ENCODE measurements around the gene MXD1. TPM values are rescaled to one million over a fixed set of nuclear protein-coding genes. Genes with fewer than 3 reads are reported as not detected.

The MXD1 gene
- total RNA-seq, 1 donor from 2014 or later, result 3.9 TPM

GRCh38 chr2:69944756-69945155 is 29.8 kb downstream of the MXD1 start:
- H3K4me2 ChIP-seq, result no peak overlapping the region
- Mint-ChIP-seq H3K27ac (no peak overlapping the region), H3K27me3 (ENCODE audit: insufficient read depth, low read depth) (peaks cover 2% of the 10 kb centered on the region), H3K9me3 (no peaks in the 10 kb centered on the region), H3K4me1 (peaks cover 17% of the 10 kb centered on the region), H3K4me3 (no peak overlapping the region), H3K36me3 (no peaks in the 10 kb centered on the region)
- peaks cover 31% of the 10 kb centered on the region for H3K4me1 ChIP-seq
- H3F3A ChIP-seq (ENCODE audit: low read depth), result peaks cover 4% of the 10 kb centered on the region
- H3K79me2 ChIP-seq (ENCODE audit: low read depth), result no peaks in the 10 kb centered on the region
- no peak for TF ChIP-seq CTCF (IDR thresholded peaks at IDR 0.05)
- no peak for TF ChIP-seq EZH2 (IDR thresholded peaks at IDR 0.05)
- TF ChIP-seq EZH2phosphoT487 (IDR thresholded peaks at IDR 0.05), result no peak
- no peak overlapping the region for H3K27ac ChIP-seq
- H3K9ac ChIP-seq, result no peak overlapping the region
- H3K36me3 ChIP-seq, result no peaks in the 10 kb centered on the region
- no peak for DNase-seq (ENCODE audit: low spot score)
- H3K9me3 ChIP-seq (ENCODE audit: low read depth), result no peaks in the 10 kb centered on the region
- H3K4me3 ChIP-seq, result no peak overlapping the region
- no peak overlapping the region for H2AFZ ChIP-seq (replicated peaks)
- H3K27me3 ChIP-seq, result no peaks in the 10 kb centered on the region
- no peaks in the 10 kb centered on the region for H4K20me1 ChIP-seq (ENCODE audit: low read depth)

- H3K9me3 Mint-ChIP-seq, result no peaks in the 10 kb centered on the region
Measured at GRCh38 chr2:69945441-69945840, 30.5 kb downstream of the MXD1 start.

GRCh38 chr2:69945941-69946340 is 31.0 kb downstream of the MXD1 start:
- Histone ChIP-seq H3K36me3 (no peaks in the 10 kb centered on the region), H3K27ac (no peak overlapping the region), H2AFZ (replicated peaks) (no peak overlapping the region), H3F3A (ENCODE audit: low read depth) (peaks cover 4% of the 10 kb centered on the region), H4K20me1 (ENCODE audit: low read depth) (no peaks in the 10 kb centered on the region), H3K4me3 (no peak overlapping the region), H3K79me2 (ENCODE audit: low read depth) (no peaks in the 10 kb centered on the region), H3K4me1 (peaks cover 19% of the 10 kb centered on the region), H3K4me2 (no peak overlapping the region), H3K27me3 (no peaks in the 10 kb centered on the region), H3K9me3 (ENCODE audit: low read depth) (no peaks in the 10 kb centered on the region), H3K9ac (no peak overlapping the region)
- H3K36me3 Mint-ChIP-seq, result no peaks in the 10 kb centered on the region
- DNase-seq (ENCODE audit: low spot score), result no peak
- TF ChIP-seq EZH2 (IDR thresholded peaks at IDR 0.05) (no peak), CTCF (IDR thresholded peaks at IDR 0.05) (no peak), EZH2phosphoT487 (IDR thresholded peaks at IDR 0.05) (no peak)
- no peak overlapping the region for H3K4me3 Mint-ChIP-seq
- H3K4me1 Mint-ChIP-seq, result peaks cover 6% of the 10 kb centered on the region
- no peak overlapping the region for H3K27ac Mint-ChIP-seq
- H3K9me3 Mint-ChIP-seq, result no peaks in the 10 kb centered on the region
- H3K27me3 Mint-ChIP-seq (ENCODE audit: insufficient read depth, low read depth), result peaks cover 2% of the 10 kb centered on the region

More at GRCh38 chr2:69945441-69945840, 30.5 kb downstream of the MXD1 start:
- Histone ChIP-seq H3K9me3 (ENCODE audit: low read depth) (no peaks in the 10 kb centered on the region), H3K27me3 (no peaks in the 10 kb centered on the region), H3K4me2 (no peak overlapping the region), H3F3A (ENCODE audit: low read depth) (peaks cover 4% of the 10 kb centered on the region), H3K79me2 (ENCODE audit: low read depth) (no peaks in the 10 kb centered on the region), H4K20me1 (ENCODE audit: low read depth) (no peaks in the 10 kb centered on the region), H3K4me1 (peaks cover 24% of the 10 kb centered on the region), H2AFZ (replicated peaks) (no peak overlapping the region), H3K4me3 (no peak overlapping the region), H3K27ac (no peak overlapping the region), H3K9ac (no peak overlapping the region), H3K36me3 (no peaks in the 10 kb centered on the region)
- H3K27me3 Mint-ChIP-seq (ENCODE audit: insufficient read depth, low read depth), result peaks cover 2% of the 10 kb centered on the region
- DNase-seq (ENCODE audit: low spot score), result no peak
- no peaks in the 10 kb centered on the region for H3K36me3 Mint-ChIP-seq
- no peak for TF ChIP-seq EZH2phosphoT487 (IDR thresholded peaks at IDR 0.05)
- no peak for TF ChIP-seq EZH2 (IDR thresholded peaks at IDR 0.05)
- no peak for TF ChIP-seq CTCF (IDR thresholded peaks at IDR 0.05)
- peaks cover 10% of the 10 kb centered on the region for H3K4me1 Mint-ChIP-seq
- no peak overlapping the region for H3K27ac Mint-ChIP-seq
- H3K4me3 Mint-ChIP-seq, result no peak overlapping the region

Data from neural progenitor cell (in vitro differentiated cells).